Sciatic nerve (tissue), 2 donors: ENCODE data around the gene ZNF25. TPM values are rescaled to one million over a fixed set of nuclear protein-coding genes. Genes with fewer than 3 reads are reported as not detected.
"Not testable (repeated sequence)": the region's sequence is repeated elsewhere in the genome, so short reads cannot be mapped to it uniquely, and the experiment has no call there.

Experiments
- ATAC-seq: fragments of 200-7000 bp; cut with Tn5 transposase; one replicate; pipeline ENCODE4 v1.9.1; 2020; ENCODE audit warnings: mild to moderate bottlenecking, moderate library complexity
- DNase-seq: peaks from one replicate; pipeline ENCODE4 v3.0.0-alpha.2; 2020; ENCODE audit warnings: low spot score
- intact Hi-C: fragments of 100-400 bp; cut with DNase I; formaldehyde crosslinking; loops from one replicate; pipeline ENCODE4 v1.14.2; 2022
- total RNA-seq: library from RNA; stranded (reverse); fragmentation: NEBNext Ultra II Directional; extraction: Animal tissue kit (Norgen Biotek cat#: 25700); gene quantifications from one replicate; pipeline ENCODE4 v1.2.1, GENCODE V29; 2021
- donor health status: DM: no; HTN: no; CAD: no.
- donor health status: DM: no; HTN: no; CAD: no.

The ZNF25 gene
- total RNA-seq, 1 donor from 2014 or later, result 21.0 TPM

- intact Hi-C loops, result no loop called here
- DNase-seq, result no peak
- no peak for ATAC-seq
Measured at GRCh38 chr10:37952926-37953325, 23.5 kb downstream of the ZNF25 start.

GRCh38 chr10:37952043-37952755 lies 24.2 kb downstream of the ZNF25 start:
- DNase-seq, result no peak
- intact Hi-C loops, result no loop called here
- ATAC-seq, result no peak

- DNase-seq (no peak), ATAC-seq (no peak)
- intact Hi-C loops, result no loop called here
Measured at GRCh38 chr10:37948210-37948609, 28.2 kb downstream of the ZNF25 start.

GRCh38 chr10:37947526-37947925 lies 28.9 kb downstream of the ZNF25 start:
- DNase-seq (no peak), ATAC-seq (no peak)
- intact Hi-C loops, result no loop called here

- no peak for DNase-seq
- intact Hi-C loops, result no loop called here
- ATAC-seq, result no peak
Measured at GRCh38 chr10:37937864-37938263, 38.6 kb downstream of the ZNF25 start.

- no peak for ATAC-seq
- intact Hi-C loops, result no loop called here
- DNase-seq, result no peak
Measured at GRCh38 chr10:37934791-37935190, 41.7 kb downstream of the ZNF25 start.

- DNase-seq, result no peak
- no peak for ATAC-seq
- intact Hi-C loops, result no loop called here
Measured at GRCh38 chr10:37930423-37930822, 46.0 kb downstream of the ZNF25 start.

- intact Hi-C loops, ATAC-seq: not testable (repeated sequence)
Measured at GRCh38 chr10:37908165-37908564, 68.3 kb downstream of the ZNF25 start.

GRCh38 chr10:37906382-37906781 lies 70.1 kb downstream of the ZNF25 start:
- DNase-seq (no peak), ATAC-seq (no peak)
- intact Hi-C loops, result no loop called here

More at GRCh38 chr10:37908165-37908564, 68.3 kb downstream of the ZNF25 start:
- not testable (repeated sequence) for DNase-seq

Other genes with a start within 250 kb of the ZNF25 start
- 22.3 TPM for gene ZNF248, start 119.0 kb downstream of the ZNF25 start, total RNA-seq
- gene ZNF33A, start 34.0 kb upstream of the ZNF25 start, total RNA-seq, result 32.5 TPM
- gene ZNF37A, start 117.7 kb upstream of the ZNF25 start, total RNA-seq, result 32.8 TPM